ENCODE data around the gene LPIN2. TPM values are rescaled to one million over a fixed set of nuclear protein-coding genes. Genes with fewer than 3 reads are reported as not detected.

The LPIN2 gene
- total RNA-seq, 1 donor from 2014 or later: 26.1 TPM

DNA sequence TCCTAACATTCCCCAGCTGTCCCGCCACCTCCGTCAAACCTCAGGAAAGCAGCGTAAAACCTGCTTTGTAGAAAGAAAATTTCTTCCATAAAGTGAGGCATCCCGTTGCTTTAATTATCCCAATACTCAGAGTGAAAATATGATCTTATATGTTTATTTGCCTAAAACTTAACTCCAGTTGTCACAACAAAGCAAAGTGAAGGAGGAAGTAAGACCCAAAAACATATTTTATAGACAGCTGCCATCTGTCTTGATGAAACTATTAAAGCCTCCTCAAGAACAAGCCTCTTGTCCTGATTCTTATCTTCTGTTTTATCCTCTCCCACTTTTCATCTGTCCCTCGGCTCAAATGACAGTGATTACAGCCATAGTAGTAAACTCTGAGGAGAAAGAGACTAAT lies 28.9 kb upstream of the LPIN2 start:
- DNase-seq (ENCODE audit: low spot score): no peak
- H3K9me3 Mint-ChIP-seq (ENCODE audit: unreplicated experiment): no peaks in the 10 kb centered on the region
- peaks cover 17% of the 10 kb centered on the region for H3K4me1 Mint-ChIP-seq (ENCODE audit: unreplicated experiment)
- no peak overlapping the region for H3K27ac Mint-ChIP-seq (ENCODE audit: unreplicated experiment)
- no peaks in the 10 kb centered on the region for H3K36me3 Mint-ChIP-seq (ENCODE audit: low read depth, unreplicated experiment)
- no peak overlapping the region for H3K4me3 Mint-ChIP-seq (ENCODE audit: unreplicated experiment)
- TF ChIP-seq, protein P1, sequence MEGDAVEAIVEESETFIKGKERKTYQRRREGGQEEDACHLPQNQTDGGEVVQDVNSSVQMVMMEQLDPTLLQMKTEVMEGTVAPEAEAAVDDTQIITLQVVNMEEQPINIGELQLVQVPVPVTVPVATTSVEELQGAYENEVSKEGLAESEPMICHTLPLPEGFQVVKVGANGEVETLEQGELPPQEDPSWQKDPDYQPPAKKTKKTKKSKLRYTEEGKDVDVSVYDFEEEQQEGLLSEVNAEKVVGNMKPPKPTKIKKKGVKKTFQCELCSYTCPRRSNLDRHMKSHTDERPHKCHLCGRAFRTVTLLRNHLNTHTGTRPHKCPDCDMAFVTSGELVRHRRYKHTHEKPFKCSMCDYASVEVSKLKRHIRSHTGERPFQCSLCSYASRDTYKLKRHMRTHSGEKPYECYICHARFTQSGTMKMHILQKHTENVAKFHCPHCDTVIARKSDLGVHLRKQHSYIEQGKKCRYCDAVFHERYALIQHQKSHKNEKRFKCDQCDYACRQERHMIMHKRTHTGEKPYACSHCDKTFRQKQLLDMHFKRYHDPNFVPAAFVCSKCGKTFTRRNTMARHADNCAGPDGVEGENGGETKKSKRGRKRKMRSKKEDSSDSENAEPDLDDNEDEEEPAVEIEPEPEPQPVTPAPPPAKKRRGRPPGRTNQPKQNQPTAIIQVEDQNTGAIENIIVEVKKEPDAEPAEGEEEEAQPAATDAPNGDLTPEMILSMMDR (IDR thresholded peaks at IDR 0.05; ENCODE audit: unreplicated experiment): no peak
- no peaks in the 10 kb centered on the region for H3K27me3 Mint-ChIP-seq (ENCODE audit: unreplicated experiment)

DNA sequence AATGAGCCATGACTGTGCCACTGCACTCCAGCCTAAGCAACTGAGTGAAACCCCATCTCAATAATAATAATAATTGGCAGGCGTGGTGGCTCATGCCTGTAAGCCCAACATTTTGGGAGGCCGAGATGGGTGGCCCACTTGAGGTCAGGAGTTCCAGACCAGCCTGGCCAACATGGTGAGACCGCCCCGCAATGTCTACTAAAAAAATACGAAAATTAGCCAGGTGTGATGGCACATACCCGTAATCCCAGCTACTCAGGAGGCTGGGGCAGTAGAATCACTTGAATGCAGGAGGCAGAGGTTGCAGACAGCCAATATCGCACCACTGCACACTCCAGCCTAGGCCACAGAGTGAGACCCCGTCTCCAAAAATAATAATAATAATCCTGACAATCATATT lies 27.9 kb upstream of the LPIN2 start:
- TF ChIP-seq, protein P1 (IDR thresholded peaks at IDR 0.05; ENCODE audit: unreplicated experiment): no peak
- H3K4me3 Mint-ChIP-seq (ENCODE audit: unreplicated experiment): no peak overlapping the region
- peaks cover 17% of the 10 kb centered on the region for H3K4me1 Mint-ChIP-seq (ENCODE audit: unreplicated experiment)
- H3K9me3 Mint-ChIP-seq (ENCODE audit: unreplicated experiment): no peaks in the 10 kb centered on the region
- no peaks in the 10 kb centered on the region for H3K27me3 Mint-ChIP-seq (ENCODE audit: unreplicated experiment)
- H3K27ac Mint-ChIP-seq (ENCODE audit: unreplicated experiment): no peak overlapping the region
- no peak for DNase-seq (ENCODE audit: low spot score)
- no peaks in the 10 kb centered on the region for H3K36me3 Mint-ChIP-seq (ENCODE audit: low read depth, unreplicated experiment)

DNA sequence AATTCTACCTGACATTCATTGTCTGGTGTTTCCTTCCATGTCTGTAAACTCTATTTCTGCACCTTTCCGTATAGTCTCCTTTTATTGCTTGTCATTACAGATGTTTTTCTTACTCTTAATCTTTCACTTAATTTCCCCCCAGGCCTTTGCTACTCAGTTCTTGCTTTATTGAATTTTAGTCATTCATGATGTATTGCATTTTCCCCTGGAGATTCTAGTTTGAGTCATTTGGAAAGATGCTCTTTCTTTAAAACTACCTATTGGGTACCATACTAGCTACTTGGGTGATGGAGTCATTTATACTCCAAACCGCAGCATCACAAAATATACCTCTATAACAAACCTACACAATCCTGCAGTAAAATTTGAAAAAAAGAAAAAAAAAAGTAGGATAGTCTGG lies 27.2 kb upstream of the LPIN2 start:
- no peak for DNase-seq (ENCODE audit: low spot score)
- H3K36me3 Mint-ChIP-seq (ENCODE audit: low read depth, unreplicated experiment): no peaks in the 10 kb centered on the region
- peaks cover under 1% of the 10 kb centered on the region for H3K27me3 Mint-ChIP-seq (ENCODE audit: unreplicated experiment)
- TF ChIP-seq, protein P1 (IDR thresholded peaks at IDR 0.05; ENCODE audit: unreplicated experiment): no peak
- H3K27ac Mint-ChIP-seq (ENCODE audit: unreplicated experiment): no peak overlapping the region
- no peaks in the 10 kb centered on the region for H3K9me3 Mint-ChIP-seq (ENCODE audit: unreplicated experiment)
- no peak overlapping the region for H3K4me3 Mint-ChIP-seq (ENCODE audit: unreplicated experiment)
- peaks cover 17% of the 10 kb centered on the region for H3K4me1 Mint-ChIP-seq (ENCODE audit: unreplicated experiment)

DNA sequence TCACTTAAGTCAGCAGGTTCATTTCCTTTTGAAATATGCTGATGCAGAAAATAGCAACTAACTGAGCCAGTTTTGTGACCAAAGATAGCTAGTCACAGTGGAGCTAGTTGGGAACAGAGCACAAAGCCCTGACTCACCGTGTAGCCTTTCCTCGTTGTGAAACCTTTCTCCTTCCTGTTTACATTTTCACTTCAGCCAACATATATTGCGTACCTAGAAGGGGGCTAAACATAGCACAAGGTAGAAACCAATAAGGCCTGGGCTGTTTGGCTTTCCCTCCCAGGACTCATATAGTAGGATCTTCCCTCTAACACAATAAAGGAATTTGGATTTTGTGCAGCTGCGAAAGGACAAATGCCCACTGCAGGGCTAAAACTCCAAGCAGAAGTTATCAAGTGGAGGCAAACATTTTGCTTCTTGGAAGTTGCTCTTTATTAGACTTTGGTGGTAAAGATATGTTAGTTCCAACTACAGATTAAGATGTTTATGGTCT lies 24.5 kb upstream of the LPIN2 start:
- DNase-seq (ENCODE audit: low spot score): no peak
- Mint-ChIP-seq H3K36me3 (ENCODE audit: low read depth, unreplicated experiment) (no peaks in the 10 kb centered on the region), H3K27me3 (ENCODE audit: unreplicated experiment) (peaks cover 3% of the 10 kb centered on the region), H3K4me1 (ENCODE audit: unreplicated experiment) (peaks cover 17% of the 10 kb centered on the region), H3K4me3 (ENCODE audit: unreplicated experiment) (no peak overlapping the region), H3K27ac (ENCODE audit: unreplicated experiment) (peak overlapping the region; percentile 63), H3K9me3 (ENCODE audit: unreplicated experiment) (no peaks in the 10 kb centered on the region)
- TF ChIP-seq, protein P1 (IDR thresholded peaks at IDR 0.05; ENCODE audit: unreplicated experiment): no peak

DNA sequence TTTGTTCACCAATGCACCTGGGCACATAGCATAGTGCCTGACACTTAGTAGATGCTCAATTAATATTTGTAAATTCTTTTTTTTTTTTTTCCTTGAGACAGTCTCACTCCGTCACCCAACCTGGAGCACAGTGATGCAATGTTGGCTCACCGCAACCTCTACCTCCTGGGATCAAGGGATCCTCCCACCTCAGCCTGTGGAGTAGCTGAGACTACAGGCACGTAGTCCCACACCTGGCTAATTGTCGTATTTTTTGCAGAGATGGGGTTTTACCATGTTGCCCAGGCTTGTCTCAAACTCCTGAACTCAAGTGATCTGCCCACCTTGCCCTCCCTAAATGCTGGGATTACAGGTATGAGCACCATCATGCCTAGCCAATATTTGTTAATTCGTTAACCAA lies 23.2 kb upstream of the LPIN2 start:
- Mint-ChIP-seq H3K4me1 (ENCODE audit: unreplicated experiment) (peaks cover 8% of the 10 kb centered on the region), H3K36me3 (ENCODE audit: low read depth, unreplicated experiment) (no peaks in the 10 kb centered on the region), H3K4me3 (ENCODE audit: unreplicated experiment) (no peak overlapping the region), H3K9me3 (ENCODE audit: unreplicated experiment) (no peaks in the 10 kb centered on the region), H3K27me3 (ENCODE audit: unreplicated experiment) (peaks cover 4% of the 10 kb centered on the region), H3K27ac (ENCODE audit: unreplicated experiment) (no peak overlapping the region)
- TF ChIP-seq, protein P1 (IDR thresholded peaks at IDR 0.05; ENCODE audit: unreplicated experiment): no peak
- no peak for DNase-seq (ENCODE audit: low spot score)
